HEK293 (cell line): Measurements from ENCODE around the gene STK16.

Experiments
- CTCF ChIA-PET: fragments of 350-600 bp; formaldehyde crosslinking; extraction: SDS; loops from one replicate; lab custom pipeline; 2021; ENCODE audit warnings: antibody characterized with exemption; lab: Yijun Ruan, JAX
- POLR2A ChIA-PET: fragments of 300-600 bp; formaldehyde crosslinking; extraction: SDS; loops from one replicate; lab custom pipeline; 2020; ENCODE audit warnings: antibody characterized with exemption, inconsistent platforms; lab: Yijun Ruan, JAX
- H3K27ac ChIP-seq: fragments of 200-500 bp; sonication (Bioruptor generic); 2 replicates; pipeline ENCODE4 v1.5.1; 2014; ENCODE audit warnings: low read depth, low read length, control low read depth, inconsistent platforms; ENCODE audit errors: extremely low read depth
- H3K36me3 ChIP-seq, 2 experiments: fragments of 200-500 bp in 1 of 2; sonication (Bioruptor generic) in 1 of 2; 1 replicate in 1 of 2; 2 replicates in 1 of 2; pipeline ENCODE4 v1.5.1; 2014 to 2017; ENCODE audit warnings: inconsistent platforms in 2 of 2, low read length in 2 of 2; ENCODE audit not compliant: control insufficient read depth in 2 of 2, insufficient read depth in 1 of 2
- H3K4me1 ChIP-seq: fragments of 200-500 bp; sonication (Bioruptor generic); 2 replicates; pipeline ENCODE4 v1.5.1; 2014; ENCODE audit warnings: mild to moderate bottlenecking, low read length, inconsistent platforms; ENCODE audit not compliant: control insufficient read depth, insufficient read depth
- H3K4me3 ChIP-seq: 2 replicates; pipeline ENCODE4 v1.5.1; 2011; ENCODE audit warnings: low read depth, mild to moderate bottlenecking, control low read depth, low read length, moderate library complexity
- H3K9me3 ChIP-seq: fragments of 200-500 bp; sonication (Bioruptor generic); 2 replicates; pipeline ENCODE4 v1.5.1; 2014; ENCODE audit warnings: low read depth, low read length, inconsistent platforms; ENCODE audit not compliant: control insufficient read depth, insufficient read depth
- MZF1 ChIP-seq: fragments of 450-650 bp; formaldehyde crosslinking; IDR thresholded peaks from 2 replicates; pipeline ENCODE4 v1.5.1; 2017; ENCODE audit warnings: missing biosample characterization, missing genetic modification characterization, borderline replicate concordance
- SCRT2 ChIP-seq: fragments of 450-650 bp; formaldehyde crosslinking; IDR thresholded peaks from 2 replicates; pipeline ENCODE4 v1.5.1; 2016; ENCODE audit warnings: missing biosample characterization, missing genetic modification characterization
- TRIM28 ChIP-seq: IDR thresholded peaks from 2 replicates; pipeline ENCODE4 v1.6.1; 2011; ENCODE audit warnings: low read length, control low read depth, borderline replicate concordance
- WT1 ChIP-seq: fragments of 450-650 bp; formaldehyde crosslinking; IDR thresholded peaks from 2 replicates; pipeline ENCODE4 v1.5.1; 2016; ENCODE audit warnings: missing biosample characterization, missing genetic modification characterization
- ZBTB48 ChIP-seq: fragments of 450-650 bp; formaldehyde crosslinking; IDR thresholded peaks from 2 replicates; pipeline ENCODE4 v1.5.1; 2016; ENCODE audit warnings: missing biosample characterization, missing genetic modification characterization
- ZFP37 ChIP-seq: fragments of 450-650 bp; formaldehyde crosslinking; IDR thresholded peaks from 2 replicates; pipeline ENCODE4 v1.5.1; 2016; ENCODE audit warnings: missing biosample characterization, missing genetic modification characterization
- ZIC2 ChIP-seq: fragments of 450-650 bp; formaldehyde crosslinking; IDR thresholded peaks from 2 replicates; pipeline ENCODE4 v1.5.1; 2016; ENCODE audit warnings: missing biosample characterization, missing genetic modification characterization
- ZNF10 ChIP-seq: fragments of 450-650 bp; formaldehyde crosslinking; IDR thresholded peaks from 2 replicates; pipeline ENCODE4 v1.5.1; 2017; ENCODE audit warnings: missing biosample characterization, missing genetic modification characterization
- ZNF112 ChIP-seq: fragments of 450-650 bp; formaldehyde crosslinking; IDR thresholded peaks from 2 replicates; pipeline ENCODE4 v1.5.0; 2017; ENCODE audit warnings: missing biosample characterization, missing genetic modification characterization
- ZNF174 ChIP-seq: fragments of 450-650 bp; formaldehyde crosslinking; IDR thresholded peaks from 2 replicates; pipeline ENCODE4 v1.5.0; 2017; ENCODE audit warnings: missing biosample characterization, mild to moderate bottlenecking, missing genetic modification characterization
- ZNF223 ChIP-seq: fragments of 450-650 bp; formaldehyde crosslinking; IDR thresholded peaks from 2 replicates; pipeline ENCODE4 v1.5.1; 2016; ENCODE audit warnings: missing biosample characterization, missing genetic modification characterization
- ZNF24 ChIP-seq: fragments of 450-650 bp; formaldehyde crosslinking; IDR thresholded peaks from 2 replicates; pipeline ENCODE4 v1.5.1; 2016; ENCODE audit warnings: missing biosample characterization, missing genetic modification characterization
- ZNF274 ChIP-seq, 2 experiments: fragments of 200-500 bp in 1 of 2; fragments of 450-650 bp in 1 of 2; sonication (Bioruptor generic) in 1 of 2; formaldehyde crosslinking in 1 of 2; IDR thresholded peaks; 2 replicates each; pipeline versions ENCODE4 v1.5.1 to v1.6.1; 2014 to 2016; ENCODE audit warnings: borderline replicate concordance in 1 of 2, inconsistent platforms in 1 of 2, low read length in 1 of 2, missing biosample characterization in 1 of 2, missing genetic modification characterization in 1 of 2
- ZNF292 ChIP-seq: fragments of 450-650 bp; formaldehyde crosslinking; IDR thresholded peaks from 2 replicates; pipeline ENCODE4 v1.5.1; 2016; ENCODE audit warnings: low read depth, missing biosample characterization, missing genetic modification characterization, borderline replicate concordance
- ZNF324 ChIP-seq: fragments of 450-650 bp; formaldehyde crosslinking; IDR thresholded peaks from 2 replicates; pipeline ENCODE4 v1.5.1; 2016; ENCODE audit warnings: missing biosample characterization, missing genetic modification characterization
- ZNF335 ChIP-seq: fragments of 450-650 bp; formaldehyde crosslinking; conservative IDR thresholded peaks from 2 replicates; pipeline ENCODE4 v1.5.1; 2016; ENCODE audit warnings: missing biosample characterization, missing genetic modification characterization
- ZNF341 ChIP-seq: fragments of 450-650 bp; formaldehyde crosslinking; IDR thresholded peaks from 2 replicates; pipeline ENCODE4; 2016; ENCODE audit warnings: low read depth, missing biosample characterization, missing genetic modification characterization
- ZNF37A ChIP-seq: fragments of 450-650 bp; IDR thresholded peaks from 2 replicates; pipeline ENCODE4 v1.5.1; 2018; ENCODE audit warnings: missing biosample characterization, missing genetic modification characterization
- ZNF561 ChIP-seq: fragments of 450-650 bp; IDR thresholded peaks from 2 replicates; pipeline ENCODE4 v1.5.1; 2018; ENCODE audit warnings: missing biosample characterization, missing genetic modification characterization, borderline replicate concordance
- ZNF623 ChIP-seq: fragments of 450-650 bp; formaldehyde crosslinking; IDR thresholded peaks from 2 replicates; pipeline ENCODE4 v1.5.1; 2016; ENCODE audit warnings: missing biosample characterization, missing genetic modification characterization
- ZNF626 ChIP-seq: fragments of 450-650 bp; sonication (Bioruptor Pico); formaldehyde crosslinking; IDR thresholded peaks from 2 replicates; pipeline ENCODE4 v1.5.1; 2018; ENCODE audit warnings: missing biosample characterization, missing genetic modification characterization, inconsistent platforms
- ZNF701 ChIP-seq: fragments of 450-650 bp; formaldehyde crosslinking; IDR thresholded peaks from 2 replicates; pipeline ENCODE4 v1.5.1; 2016; ENCODE audit warnings: missing biosample characterization, missing genetic modification characterization
- ZNF747 ChIP-seq: fragments of 450-650 bp; formaldehyde crosslinking; IDR thresholded peaks from 2 replicates; pipeline ENCODE4 v1.5.1; 2016; ENCODE audit warnings: missing biosample characterization, missing genetic modification characterization
- ZNF785 ChIP-seq: fragments of 450-650 bp; formaldehyde crosslinking; IDR thresholded peaks from 2 replicates; pipeline ENCODE4 v1.5.1; 2016; ENCODE audit warnings: missing biosample characterization, missing genetic modification characterization
- ZXDB ChIP-seq: fragments of 450-650 bp; formaldehyde crosslinking; IDR thresholded peaks from 2 replicates; pipeline ENCODE4 v1.5.1; 2016; ENCODE audit warnings: missing biosample characterization, missing genetic modification characterization
- TF ChIP-seq, protein P1 (sequence below): fragments of 450-650 bp; formaldehyde crosslinking; IDR thresholded peaks from 2 replicates; pipeline ENCODE4 v1.5.1; 2016; ENCODE audit warnings: missing biosample characterization, missing genetic modification characterization
- TF ChIP-seq, protein P2 (sequence below): fragments of 450-650 bp; formaldehyde crosslinking; IDR thresholded peaks from 2 replicates; pipeline ENCODE4 v1.5.1; 2016; ENCODE audit warnings: missing biosample characterization, missing genetic modification characterization, low read depth
- TF ChIP-seq, protein P3 (sequence below): fragments of 450-650 bp; formaldehyde crosslinking; IDR thresholded peaks from 2 replicates; pipeline ENCODE4 v1.5.1; 2017; ENCODE audit warnings: missing biosample characterization, missing genetic modification characterization
- TF ChIP-seq, protein P4 (sequence below): fragments of 450-650 bp; formaldehyde crosslinking; IDR thresholded peaks from 2 replicates; pipeline ENCODE4 v1.5.1; 2016; ENCODE audit warnings: missing biosample characterization, missing genetic modification characterization
- TF ChIP-seq, protein P5 (sequence below): fragments of 450-650 bp; formaldehyde crosslinking; IDR thresholded peaks from 2 replicates; pipeline ENCODE4 v1.5.1; 2016; ENCODE audit warnings: missing biosample characterization, missing genetic modification characterization

The STK16 gene

DNA sequence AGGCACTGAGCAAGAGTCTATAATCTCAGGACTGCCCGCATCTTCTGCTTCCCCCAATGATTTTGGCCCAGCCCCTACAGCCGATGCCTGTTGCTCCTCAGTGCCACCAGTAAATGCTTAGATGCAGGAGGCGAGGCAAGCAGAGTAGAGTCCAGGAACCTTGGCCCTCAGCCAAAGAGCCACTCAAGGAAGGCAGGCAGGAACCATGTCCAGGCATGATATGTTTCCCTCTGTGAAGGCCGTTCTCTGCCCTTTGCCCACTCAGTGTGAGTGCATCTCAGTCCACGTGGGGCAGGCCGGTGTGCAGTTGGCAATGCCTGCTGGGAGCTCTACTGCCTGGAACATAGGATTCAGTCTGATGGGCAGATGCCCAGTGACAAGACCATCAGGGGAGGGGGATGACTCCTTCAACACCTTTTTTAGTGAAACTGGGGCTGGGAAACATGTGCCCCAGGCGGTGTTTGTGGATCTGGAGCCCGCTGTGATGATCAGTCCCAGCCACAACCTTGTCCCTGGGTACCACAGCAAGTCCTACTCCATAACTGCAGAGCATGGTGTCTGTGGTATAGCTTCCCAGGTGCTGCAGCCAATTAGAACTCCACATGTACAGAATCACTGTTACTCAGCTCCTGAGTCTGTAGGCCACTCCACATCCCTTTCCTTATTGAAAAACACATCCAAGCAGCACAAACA, 24.2 kb downstream of the STK16 start (continued):
- TF ChIP-seq, protein P1, sequence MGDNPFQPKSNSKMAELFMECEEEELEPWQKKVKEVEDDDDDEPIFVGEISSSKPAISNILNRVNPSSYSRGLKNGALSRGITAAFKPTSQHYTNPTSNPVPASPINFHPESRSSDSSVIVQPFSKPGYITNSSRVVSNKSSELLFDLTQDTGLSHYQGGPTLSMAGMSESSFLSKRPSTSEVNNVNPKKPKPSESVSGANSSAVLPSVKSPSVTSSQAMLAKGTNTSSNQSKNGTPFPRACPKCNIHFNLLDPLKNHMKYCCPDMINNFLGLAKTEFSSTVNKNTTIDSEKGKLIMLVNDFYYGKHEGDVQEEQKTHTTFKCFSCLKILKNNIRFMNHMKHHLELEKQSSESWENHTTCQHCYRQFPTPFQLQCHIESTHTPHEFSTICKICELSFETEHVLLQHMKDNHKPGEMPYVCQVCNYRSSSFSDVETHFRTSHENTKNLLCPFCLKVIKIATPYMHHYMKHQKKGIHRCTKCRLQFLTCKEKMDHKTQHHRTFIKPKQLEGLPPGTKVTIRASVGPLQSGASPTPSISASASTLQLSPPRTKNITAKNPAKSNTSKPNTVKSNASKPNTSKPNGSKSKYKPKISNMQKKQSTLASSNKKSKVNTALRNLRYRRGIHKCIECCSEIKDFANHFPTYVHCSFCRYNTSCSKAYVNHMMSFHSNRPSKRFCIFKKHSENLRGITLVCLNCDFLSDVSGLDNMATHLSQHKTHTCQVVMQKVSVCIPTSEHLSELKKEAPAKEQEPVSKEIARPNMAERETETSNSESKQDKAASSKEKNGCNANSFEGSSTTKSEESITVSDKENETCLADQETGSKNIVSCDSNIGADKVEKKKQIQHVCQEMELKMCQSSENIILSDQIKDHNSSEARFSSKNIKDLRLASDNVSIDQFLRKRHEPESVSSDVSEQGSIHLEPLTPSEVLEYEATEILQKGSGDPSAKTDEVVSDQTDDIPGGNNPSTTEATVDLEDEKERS: no peak
- TF ChIP-seq TRIM28 (no peak), SCRT2 (peak; percentile 86), ZNF292 (tag by site-specific recombination) (no peak), ZNF223 (no peak), ZNF626 (tag by site-specific recombination) (no peak), ZFP37 (tag by site-specific recombination) (no peak), MZF1 (no peak), ZNF10 (tag by site-specific recombination) (no peak), ZBTB48 (tag by site-specific recombination) (0 out of 2 replicates have a peak, but pooled peaks have one; percentile 20), ZNF561 (no peak), ZXDB (tag by site-specific recombination) (no peak), ZIC2 (tag by site-specific recombination) (peak; percentile 80), ZNF701 (tag by site-specific recombination) (no peak), ZNF785 (tag by site-specific recombination) (no peak), WT1 (tag by site-specific recombination) (no peak)
- TF ChIP-seq, protein P2, sequence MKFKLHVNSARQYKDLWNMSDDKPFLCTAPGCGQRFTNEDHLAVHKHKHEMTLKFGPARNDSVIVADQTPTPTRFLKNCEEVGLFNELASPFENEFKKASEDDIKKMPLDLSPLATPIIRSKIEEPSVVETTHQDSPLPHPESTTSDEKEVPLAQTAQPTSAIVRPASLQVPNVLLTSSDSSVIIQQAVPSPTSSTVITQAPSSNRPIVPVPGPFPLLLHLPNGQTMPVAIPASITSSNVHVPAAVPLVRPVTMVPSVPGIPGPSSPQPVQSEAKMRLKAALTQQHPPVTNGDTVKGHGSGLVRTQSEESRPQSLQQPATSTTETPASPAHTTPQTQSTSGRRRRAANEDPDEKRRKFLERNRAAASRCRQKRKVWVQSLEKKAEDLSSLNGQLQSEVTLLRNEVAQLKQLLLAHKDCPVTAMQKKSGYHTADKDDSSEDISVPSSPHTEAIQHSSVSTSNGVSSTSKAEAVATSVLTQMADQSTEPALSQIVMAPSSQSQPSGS (tag by site-specific recombination): no peak
- TF ChIP-seq, protein P3, sequence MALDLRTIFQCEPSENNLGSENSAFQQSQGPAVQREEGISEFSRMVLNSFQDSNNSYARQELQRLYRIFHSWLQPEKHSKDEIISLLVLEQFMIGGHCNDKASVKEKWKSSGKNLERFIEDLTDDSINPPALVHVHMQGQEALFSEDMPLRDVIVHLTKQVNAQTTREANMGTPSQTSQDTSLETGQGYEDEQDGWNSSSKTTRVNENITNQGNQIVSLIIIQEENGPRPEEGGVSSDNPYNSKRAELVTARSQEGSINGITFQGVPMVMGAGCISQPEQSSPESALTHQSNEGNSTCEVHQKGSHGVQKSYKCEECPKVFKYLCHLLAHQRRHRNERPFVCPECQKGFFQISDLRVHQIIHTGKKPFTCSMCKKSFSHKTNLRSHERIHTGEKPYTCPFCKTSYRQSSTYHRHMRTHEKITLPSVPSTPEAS (tag by site-specific recombination): no peak

DNA sequence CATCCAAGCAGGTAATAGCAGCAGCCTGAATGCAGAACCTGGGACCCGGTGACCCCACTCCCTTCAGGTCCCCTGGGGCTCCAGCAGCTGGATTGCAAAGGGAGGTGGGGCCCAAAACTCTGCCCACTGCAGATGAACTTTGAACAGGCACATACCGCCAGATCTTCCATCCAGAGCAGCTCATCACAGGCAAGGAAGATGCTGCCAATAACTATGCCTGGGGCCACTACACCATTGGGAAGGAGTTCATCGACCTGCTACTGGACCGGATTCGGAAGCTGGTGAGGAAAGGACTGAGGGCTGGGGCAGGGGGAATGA, 24.7 kb downstream of the STK16 start:
- ChIA-PET POLR2A (interaction anchor here (0.8 kb wide), 1 partner anchor 24 kb away, joined by 3 read pairs; the partner anchor contains the start of genes GLB1L and STK16), CTCF (interaction anchor here (1.4 kb wide), 1 partner anchor 25 kb away, joined by 7 read pairs; no protein-coding TSS in a partner anchor)
- Histone ChIP-seq H3K9me3 (no peaks in the 10 kb centered on the region), H3K4me3 (no peak overlapping the region), H3K4me1 (no peaks in the 10 kb centered on the region), H3K36me3 (no peaks in the 10 kb centered on the region), H3K27ac (no peak overlapping the region)
- no peak for TF ChIP-seq ZNF37A (tag by site-specific recombination)
- TF ChIP-seq ZNF174 (tag by site-specific recombination): no peak
- TF ChIP-seq ZNF324 (tag by site-specific recombination): no peak
- TF ChIP-seq ZNF623 (tag by site-specific recombination): no peak
- TF ChIP-seq ZNF112 (tag by site-specific recombination): no peak
- TF ChIP-seq, protein P4, sequence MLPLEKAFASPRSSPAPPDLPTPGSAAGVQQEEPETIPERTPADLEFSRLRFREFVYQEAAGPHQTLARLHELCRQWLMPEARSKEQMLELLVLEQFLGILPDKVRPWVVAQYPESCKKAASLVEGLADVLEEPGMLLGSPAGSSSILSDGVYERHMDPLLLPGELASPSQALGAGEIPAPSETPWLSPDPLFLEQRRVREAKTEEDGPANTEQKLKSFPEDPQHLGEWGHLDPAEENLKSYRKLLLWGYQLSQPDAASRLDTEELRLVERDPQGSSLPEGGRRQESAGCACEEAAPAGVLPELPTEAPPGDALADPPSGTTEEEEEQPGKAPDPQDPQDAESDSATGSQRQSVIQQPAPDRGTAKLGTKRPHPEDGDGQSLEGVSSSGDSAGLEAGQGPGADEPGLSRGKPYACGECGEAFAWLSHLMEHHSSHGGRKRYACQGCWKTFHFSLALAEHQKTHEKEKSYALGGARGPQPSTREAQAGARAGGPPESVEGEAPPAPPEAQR: no peak
- no peak for TF ChIP-seq ZNF274 (IDR thresholded peaks at IDR 0.05; ENCODE audit: low read length)
- no peak for TF ChIP-seq ZNF274 (tag by site-specific recombination; IDR thresholded peaks at IDR 0.05; ENCODE audit: borderline replicate concordance)
- no peak for TF ChIP-seq ZNF747
- TF ChIP-seq ZNF335 (tag by site-specific recombination): no peak
- TF ChIP-seq, protein P5, sequence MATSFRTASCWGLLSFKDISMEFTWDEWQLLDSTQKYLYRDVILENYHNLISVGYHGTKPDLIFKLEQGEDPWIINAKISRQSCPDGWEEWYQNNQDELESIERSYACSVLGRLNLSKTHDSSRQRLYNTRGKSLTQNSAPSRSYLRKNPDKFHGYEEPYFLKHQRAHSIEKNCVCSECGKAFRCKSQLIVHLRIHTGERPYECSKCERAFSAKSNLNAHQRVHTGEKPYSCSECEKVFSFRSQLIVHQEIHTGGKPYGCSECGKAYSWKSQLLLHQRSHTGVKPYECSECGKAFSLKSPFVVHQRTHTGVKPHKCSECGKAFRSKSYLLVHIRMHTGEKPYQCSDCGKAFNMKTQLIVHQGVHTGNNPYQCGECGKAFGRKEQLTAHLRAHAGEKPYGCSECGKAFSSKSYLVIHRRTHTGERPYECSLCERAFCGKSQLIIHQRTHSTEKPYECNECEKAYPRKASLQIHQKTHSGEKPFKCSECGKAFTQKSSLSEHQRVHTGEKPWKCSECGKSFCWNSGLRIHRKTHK (tag by site-specific recombination): no peak
- no peak for TF ChIP-seq ZNF24 (tag by site-specific recombination)
- TF ChIP-seq ZNF341 (tag by site-specific recombination): no peak
